K562 (cell line): ENCODE data around the gene LYPD6B. TPM values are rescaled to one million over a fixed set of nuclear protein-coding genes. Genes with fewer than 3 reads are reported as not detected.

Experiments used
- ATAC-seq: fragments of 200-7000 bp; cut with Tn5 transposase; 3 replicates; pipeline ENCODE4 v1.9.1; 2020; ENCODE audit warnings: moderate library complexity
- BruUV-seq: library from RNA; stranded (reverse); fragments of 400-500 nt; replicated peaks from 2 replicates; lab custom pipeline; 2021; lab: Mats Ljungman, UMichigan
- CTCF ChIA-PET: fragments of 300-600 bp; formaldehyde crosslinking; extraction: SDS; loops from one replicate; lab custom pipeline; 2021; ENCODE audit warnings: low intra/inter-chr PET ratio; lab: Yijun Ruan, JAX
- POLR2A ChIA-PET: fragments of 300-600, 350-650 bp; sonication (Branson Sonifier 250); formaldehyde crosslinking; extraction: SDS; loops from one replicate; lab custom pipeline; 2021; ENCODE audit warnings: antibody characterized with exemption, inconsistent platforms; lab: Yijun Ruan, JAX
- DNase-seq, 4 experiments: peaks; one replicate each; pipeline versions ENCODE4 v3.0.0 to v3.0.0-alpha.2; 2011 to 2018; ENCODE audit warnings: low spot score in 3 of 4, mixed read lengths in 3 of 4; ENCODE audit errors: extremely low read depth in 1 of 4
- FAIRE-seq: peaks from 2 replicates; lab custom pipeline; 2011; peaks lifted over from hg19 to GRCh38; lab: Jason Lieb, UNC
- H2AFZ ChIP-seq: 2 replicates; pipeline ENCODE4 v1.6.0; 2011; ENCODE audit warnings: low read depth, low read length, control low read depth, inconsistent platforms
- H3K27ac ChIP-seq: fragments of 200-600 bp; 3 replicates; pipeline ENCODE4 v1.8.0; 2011; ENCODE audit warnings: low read depth, mild to moderate bottlenecking, control low read depth, inconsistent platforms, low read length, moderate library complexity, mixed read lengths; ENCODE audit errors: extremely low read depth
- H3K27me3 ChIP-seq, 2 experiments: fragments of 300-600 bp in 1 of 2; 2 replicates in 1 of 2; 3 replicates in 1 of 2; pipeline versions ENCODE4 v1.6.0 to v1.8.0; 2011; ENCODE audit warnings: inconsistent platforms in 2 of 2, low read length in 2 of 2, mild to moderate bottlenecking in 1 of 2, mixed read lengths in 1 of 2, moderate library complexity in 1 of 2; ENCODE audit not compliant: control insufficient read depth in 2 of 2, insufficient read depth in 2 of 2
- H3K36me3 ChIP-seq: fragments of 300-600 bp; 3 replicates; pipeline ENCODE4 v1.8.0; 2011; ENCODE audit warnings: mild to moderate bottlenecking, low read length, inconsistent platforms; ENCODE audit not compliant: control insufficient read depth, insufficient read depth
- H3K4me1 ChIP-seq, 2 experiments: fragments of 200-600 bp in 1 of 2; replicated peaks in 1 of 2; 2 replicates in 1 of 2; 3 replicates in 1 of 2; pipeline versions ENCODE4 v1.5.1 to v1.8.0; 2011; ENCODE audit warnings: inconsistent platforms in 2 of 2, low read length in 2 of 2, mild to moderate bottlenecking in 1 of 2, mixed read lengths in 1 of 2, moderate library complexity in 1 of 2; ENCODE audit not compliant: control insufficient read depth in 2 of 2, insufficient read depth in 2 of 2
- H3K4me2 ChIP-seq: 2 replicates; pipeline ENCODE4 v1.6.1; 2011; ENCODE audit warnings: low read length, control low read depth, inconsistent platforms, mixed read lengths; ENCODE audit not compliant: insufficient read depth
- H3K4me3 ChIP-seq: fragments of 200-600 bp; sonication (generic), shearing (Covaris generic); 2 replicates; pipeline ENCODE4 v1.5.1; 2016; ENCODE audit warnings: control low read depth, inconsistent platforms
- H3K79me2 ChIP-seq: fragments of 200-600 bp; 3 replicates; pipeline ENCODE4 v1.8.0; 2011; ENCODE audit warnings: low read length, inconsistent platforms; ENCODE audit not compliant: control insufficient read depth, insufficient read depth
- H3K9ac ChIP-seq, 2 experiments: 2 replicates each; pipeline versions ENCODE4 v1.6.0 to v1.6.1; 2011; ENCODE audit warnings: low read depth in 2 of 2, low read length in 2 of 2, control low read depth in 1 of 2, inconsistent platforms in 1 of 2, mild to moderate bottlenecking in 1 of 2, mixed read lengths in 1 of 2; ENCODE audit not compliant: insufficient read depth in 1 of 2
- H3K9me1 ChIP-seq: one replicate; pipeline ENCODE4 v1.6.0; 2011; ENCODE audit warnings: inconsistent platforms, mild to moderate bottlenecking, low read length, moderate library complexity; ENCODE audit not compliant: control insufficient read depth, insufficient read depth
- H3K9me3 ChIP-seq: replicated peaks from 2 replicates; pipeline ENCODE4 v1.5.1; 2011; ENCODE audit warnings: low read depth, low read length, inconsistent platforms; ENCODE audit not compliant: control insufficient read depth, insufficient read depth
- H4K20me1 ChIP-seq: replicated peaks from 2 replicates; pipeline ENCODE4 v1.6.1; 2011; ENCODE audit warnings: low read length, inconsistent platforms, mixed read lengths; ENCODE audit not compliant: control insufficient read depth, insufficient read depth
- DIDO1 ChIP-seq: fragments of 450-650 bp; IDR thresholded peaks from 2 replicates; pipeline ENCODE4 v1.6.1; 2016; ENCODE audit warnings: low read depth, missing biosample characterization, missing genetic modification characterization
- FOXK1 ChIP-seq: sonication (generic); formaldehyde crosslinking; IDR thresholded peaks from 2 replicates; pipeline ENCODE4 v1.8.0; 2022; ENCODE audit warnings: missing genetic modification reagents, mild to moderate bottlenecking, borderline replicate concordance
- FOXM1 ChIP-seq, 2 experiments: fragments of 450-650 bp in 1 of 2; sonication (generic) in 1 of 2; formaldehyde crosslinking in 1 of 2; IDR thresholded peaks; 2 replicates each; pipeline versions ENCODE4 v1.6.1 to v1.9.0; 2017 to 2022; ENCODE audit warnings: low read depth in 2 of 2, mild to moderate bottlenecking in 2 of 2, missing genetic modification reagents in 1 of 2, moderate library complexity in 1 of 2
- LARP7 ChIP-seq: fragments of 450-650 bp; IDR thresholded peaks from 2 replicates; pipeline ENCODE4 v1.6.1; 2016
- NFE2L1 ChIP-seq: fragments of 450-650 bp; IDR thresholded peaks from 2 replicates; pipeline ENCODE4 v1.6.1; 2016; ENCODE audit warnings: missing genetic modification characterization, low read depth, mild to moderate bottlenecking, missing compliant biosample characterization, moderate library complexity, borderline replicate concordance
- NR3C1 ChIP-seq: sonication (generic); formaldehyde crosslinking; IDR thresholded peaks from 2 replicates; pipeline ENCODE4 v1.8.1; 2022; ENCODE audit warnings: missing genetic modification reagents
- PHTF2 ChIP-seq: fragments of 250-450 bp; sonication (Bioruptor Pico); IDR thresholded peaks from 2 replicates; pipeline ENCODE4 v1.5.0; 2021; ENCODE audit warnings: mild to moderate bottlenecking
- POLR2A ChIP-seq: fragments of 450-650 bp; conservative IDR thresholded peaks from 2 replicates; pipeline ENCODE4 v1.6.1; 2016
- TRIM24 ChIP-seq, 2 experiments: fragments of 450-650 bp; IDR thresholded peaks; 2 replicates each; pipeline ENCODE4 v1.6.1; 2016
- WGBS: fragments of 100-300 bp; shearing (Covaris generic); methylation state at CpG from one replicate; pipeline ENCODE4 v1.1.6; 2016; ENCODE audit warnings: low coverage, mixed read lengths; ENCODE audit not compliant: insufficient coverage; ENCODE audit errors: missing lambda C conversion rate; 5-methylcytosine and 5-hydroxymethylcytosine counted together
- in situ Hi-C: fragments of 300-500 bp; cut with MboI; formaldehyde crosslinking; loops from 4 replicates; pipeline ENCODE4 v1.15.0; 2018; ENCODE audit warnings: inconsistent platforms, mixed read lengths
- intact Hi-C: fragments of 100-400 bp; cut with micrococcal nuclease; formaldehyde crosslinking; loops from 2 replicates; pipeline ENCODE4 v1.14.2; 2022
- polyA plus RNA-seq, 8 experiments: library from polyadenylated mRNA; depleted of rRNA in 4 of 8; stranded (reverse) in 5 of 8; unstranded in 3 of 8; fragments of >200 nt; fragmentation: Nextera tagmentation in 2 of 8; fragmentation: Illumina TruSeq in 1 of 8; extraction: Ambion mirVana in 2 of 8; extraction: Trizol in 1 of 8; gene quantifications; 2 replicates each; pipeline versions ENCODE4 v1.2.1 to v1.2.3, GENCODE V29; 2011 to 2014; ENCODE audit warnings: inconsistent platforms in 1 of 8, missing spikeins in 1 of 8
- total RNA-seq, 7 experiments: library from RNA; depleted of rRNA in 6 of 7; stranded (reverse); fragments of >200 nt in 6 of 7; fragmentation: Illumina TruSeq in 2 of 7; extraction: Trizol in 2 of 7; gene quantifications; 2 replicates each; pipeline versions ENCODE4 v1.2.1 to v1.2.3, GENCODE V29; 2011 to 2021; ENCODE audit warnings: low replicate concordance in 1 of 7
- TF ChIP-seq, protein P1 (sequence below): fragments of 250-450 bp; sonication (Bioruptor Pico); IDR thresholded peaks from 2 replicates; pipeline ENCODE4 v1.4.0; 2020; ENCODE audit warnings: mild to moderate bottlenecking, moderate library complexity, borderline replicate concordance
- TF ChIP-seq, protein P2 (sequence below): sonication (generic); formaldehyde crosslinking; IDR thresholded peaks from 2 replicates; pipeline ENCODE4 v1.8.1; 2022; ENCODE audit warnings: missing genetic modification reagents
- TF ChIP-seq, protein P3 (sequence below): fragments of 250-450 bp; sonication (Bioruptor Pico); IDR thresholded peaks from 2 replicates; pipeline ENCODE4 v1.8.0; 2021; ENCODE audit warnings: moderate library complexity, mild to moderate bottlenecking, inconsistent platforms
- TF ChIP-seq, protein P4 (sequence below), 2 experiments: IDR thresholded peaks in 1 of 2; conservative IDR thresholded peaks in 1 of 2; 2 replicates each; pipeline ENCODE4 v1.6.1; 2016; ENCODE audit warnings: low read depth in 2 of 2, mild to moderate bottlenecking in 1 of 2, missing compliant biosample characterization in 1 of 2, missing genetic modification characterization in 1 of 2, moderate library complexity in 1 of 2
- TF ChIP-seq, protein P5 (sequence below), 2 experiments: fragments of 450-650 bp; conservative IDR thresholded peaks; 2 replicates each; pipeline ENCODE4 v1.6.1; 2017; ENCODE audit warnings: mild to moderate bottlenecking in 2 of 2, moderate library complexity in 2 of 2

Gene LYPD6B
- total and polyA plus RNA-seq, 9 of the 15 experiments (the other 6 are each of a cell fraction or from before 2014, with no cell fraction given) = not detected

DNA sequence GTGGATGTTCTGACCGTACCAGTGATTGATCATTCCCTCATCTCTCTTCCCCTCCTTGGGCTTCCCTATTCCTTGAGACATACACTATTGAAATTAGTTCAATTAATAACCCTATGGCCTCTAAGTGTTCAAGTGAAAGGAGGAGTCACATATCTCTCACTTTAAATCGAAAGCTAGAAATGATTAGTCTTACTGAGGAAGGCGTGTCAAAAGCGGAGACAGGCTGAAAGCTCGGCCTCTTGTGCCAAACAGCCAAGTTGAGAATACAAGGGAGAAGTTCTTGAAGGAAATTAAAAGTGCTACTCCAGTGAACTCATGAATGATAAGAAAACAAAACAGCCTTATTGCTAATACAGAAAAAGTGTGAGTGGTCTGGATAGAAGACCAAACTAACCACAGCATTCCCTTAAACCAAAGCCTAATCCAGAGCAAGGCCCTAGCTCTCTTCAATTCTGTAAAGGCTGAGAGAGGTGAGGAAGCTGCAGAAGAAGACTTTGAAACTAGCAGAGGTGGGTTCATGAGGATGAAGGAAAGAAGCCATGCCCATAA lies 147.5 kb downstream of the LYPD6B start:
- WGBS = 0% methylated on average over 5 of the region's 5 CpGs
- CTCF ChIA-PET = no interaction called here

More for the DNA sequence above, 147.5 kb downstream of the LYPD6B start:
- Histone ChIP-seq H3K9me1 (no peaks in the 10 kb centered on the region), H4K20me1 (no peaks in the 10 kb centered on the region), H3K27me3 (no peaks in the 10 kb centered on the region), H2AFZ (no peak overlapping the region), H3K4me2 (no peak overlapping the region), H3K9ac (no peak overlapping the region), H3K9me3 (no peaks in the 10 kb centered on the region), H3K4me3 (no peak overlapping the region), H3K36me3 (no peaks in the 10 kb centered on the region), H3K27ac (no peak overlapping the region)
- intact Hi-C loops (no loop called here), in situ Hi-C loops (no loop called here)
- FAIRE-seq (no peak), DNase-seq (no peak), ATAC-seq (no peak)
- no TSS peak for BruUV-seq
- TF ChIP-seq, protein P1, sequence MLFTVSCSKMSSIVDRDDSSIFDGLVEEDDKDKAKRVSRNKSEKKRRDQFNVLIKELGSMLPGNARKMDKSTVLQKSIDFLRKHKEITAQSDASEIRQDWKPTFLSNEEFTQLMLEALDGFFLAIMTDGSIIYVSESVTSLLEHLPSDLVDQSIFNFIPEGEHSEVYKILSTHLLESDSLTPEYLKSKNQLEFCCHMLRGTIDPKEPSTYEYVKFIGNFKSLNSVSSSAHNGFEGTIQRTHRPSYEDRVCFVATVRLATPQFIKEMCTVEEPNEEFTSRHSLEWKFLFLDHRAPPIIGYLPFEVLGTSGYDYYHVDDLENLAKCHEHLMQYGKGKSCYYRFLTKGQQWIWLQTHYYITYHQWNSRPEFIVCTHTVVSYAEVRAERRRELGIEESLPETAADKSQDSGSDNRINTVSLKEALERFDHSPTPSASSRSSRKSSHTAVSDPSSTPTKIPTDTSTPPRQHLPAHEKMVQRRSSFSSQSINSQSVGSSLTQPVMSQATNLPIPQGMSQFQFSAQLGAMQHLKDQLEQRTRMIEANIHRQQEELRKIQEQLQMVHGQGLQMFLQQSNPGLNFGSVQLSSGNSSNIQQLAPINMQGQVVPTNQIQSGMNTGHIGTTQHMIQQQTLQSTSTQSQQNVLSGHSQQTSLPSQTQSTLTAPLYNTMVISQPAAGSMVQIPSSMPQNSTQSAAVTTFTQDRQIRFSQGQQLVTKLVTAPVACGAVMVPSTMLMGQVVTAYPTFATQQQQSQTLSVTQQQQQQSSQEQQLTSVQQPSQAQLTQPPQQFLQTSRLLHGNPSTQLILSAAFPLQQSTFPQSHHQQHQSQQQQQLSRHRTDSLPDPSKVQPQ (CRISPR knock-in tag) = no peak
- TF ChIP-seq, protein P2, sequence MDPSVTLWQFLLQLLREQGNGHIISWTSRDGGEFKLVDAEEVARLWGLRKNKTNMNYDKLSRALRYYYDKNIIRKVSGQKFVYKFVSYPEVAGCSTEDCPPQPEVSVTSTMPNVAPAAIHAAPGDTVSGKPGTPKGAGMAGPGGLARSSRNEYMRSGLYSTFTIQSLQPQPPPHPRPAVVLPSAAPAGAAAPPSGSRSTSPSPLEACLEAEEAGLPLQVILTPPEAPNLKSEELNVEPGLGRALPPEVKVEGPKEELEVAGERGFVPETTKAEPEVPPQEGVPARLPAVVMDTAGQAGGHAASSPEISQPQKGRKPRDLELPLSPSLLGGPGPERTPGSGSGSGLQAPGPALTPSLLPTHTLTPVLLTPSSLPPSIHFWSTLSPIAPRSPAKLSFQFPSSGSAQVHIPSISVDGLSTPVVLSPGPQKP (CRISPR knock-in tag) = no peak
- TF ChIP-seq DIDO1 (tag) = no peak
- TF ChIP-seq, protein P3, sequence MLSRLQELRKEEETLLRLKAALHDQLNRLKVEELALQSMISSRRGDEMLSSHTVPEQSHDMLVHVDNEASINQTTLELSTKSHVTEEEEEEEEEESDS = no peak
- TF ChIP-seq, protein P4, sequence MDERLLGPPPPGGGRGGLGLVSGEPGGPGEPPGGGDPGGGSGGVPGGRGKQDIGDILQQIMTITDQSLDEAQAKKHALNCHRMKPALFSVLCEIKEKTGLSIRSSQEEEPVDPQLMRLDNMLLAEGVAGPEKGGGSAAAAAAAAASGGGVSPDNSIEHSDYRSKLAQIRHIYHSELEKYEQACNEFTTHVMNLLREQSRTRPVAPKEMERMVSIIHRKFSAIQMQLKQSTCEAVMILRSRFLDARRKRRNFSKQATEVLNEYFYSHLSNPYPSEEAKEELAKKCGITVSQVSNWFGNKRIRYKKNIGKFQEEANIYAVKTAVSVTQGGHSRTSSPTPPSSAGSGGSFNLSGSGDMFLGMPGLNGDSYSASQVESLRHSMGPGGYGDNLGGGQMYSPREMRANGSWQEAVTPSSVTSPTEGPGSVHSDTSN (CRISPR knock-in tag; IDR thresholded peaks at IDR 0.05; ENCODE audit: low read depth) = no peak
- TF ChIP-seq, protein P4 (tag; conservative IDR thresholded peaks at IDR 0.05; ENCODE audit: low read depth) = no peak
- TF ChIP-seq, protein P5, sequence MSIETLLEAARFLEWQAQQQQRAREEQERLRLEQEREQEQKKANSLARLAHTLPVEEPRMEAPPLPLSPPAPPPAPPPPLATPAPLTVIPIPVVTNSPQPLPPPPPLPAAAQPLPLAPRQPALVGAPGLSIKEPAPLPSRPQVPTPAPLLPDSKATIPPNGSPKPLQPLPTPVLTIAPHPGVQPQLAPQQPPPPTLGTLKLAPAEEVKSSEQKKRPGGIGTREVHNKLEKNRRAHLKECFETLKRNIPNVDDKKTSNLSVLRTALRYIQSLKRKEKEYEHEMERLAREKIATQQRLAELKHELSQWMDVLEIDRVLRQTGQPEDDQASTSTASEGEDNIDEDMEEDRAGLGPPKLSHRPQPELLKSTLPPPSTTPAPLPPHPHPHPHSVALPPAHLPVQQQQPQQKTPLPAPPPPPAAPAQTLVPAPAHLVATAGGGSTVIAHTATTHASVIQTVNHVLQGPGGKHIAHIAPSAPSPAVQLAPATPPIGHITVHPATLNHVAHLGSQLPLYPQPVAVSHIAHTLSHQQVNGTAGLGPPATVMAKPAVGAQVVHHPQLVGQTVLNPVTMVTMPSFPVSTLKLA (conservative IDR thresholded peaks at IDR 0.05) = no peak
- TF ChIP-seq LARP7 = no peak
- TF ChIP-seq NR3C1 (CRISPR knock-in tag) = no peak
- no peak for TF ChIP-seq TRIM24 (IDR thresholded peaks at IDR 0.05)
- TF ChIP-seq FOXM1 (IDR thresholded peaks at IDR 0.05; ENCODE audit: low read depth) = no peak
- TF ChIP-seq FOXM1 (CRISPR knock-in tag; IDR thresholded peaks at IDR 0.05; ENCODE audit: low read depth) = no peak
- no peak for TF ChIP-seq FOXK1 (CRISPR knock-in tag)
- TF ChIP-seq NFE2L1 (tag) = no peak
- no peak for TF ChIP-seq POLR2A
- TF ChIP-seq PHTF2 (CRISPR knock-in tag) = no peak
- TF ChIP-seq, all 486 proteins: peak for 0
- Histone ChIP-seq H3K79me2 (no peaks in the 10 kb centered on the region), H3K4me1 (no peaks in the 10 kb centered on the region)
- POLR2A ChIA-PET = no interaction called here
